ENCODE measurements around the gene SMARCC2.
"Not testable (repeated sequence)": the region's sequence is repeated elsewhere in the genome, so short reads cannot be mapped to it uniquely, and the experiment has no call there.

Gene SMARCC2

DNA sequence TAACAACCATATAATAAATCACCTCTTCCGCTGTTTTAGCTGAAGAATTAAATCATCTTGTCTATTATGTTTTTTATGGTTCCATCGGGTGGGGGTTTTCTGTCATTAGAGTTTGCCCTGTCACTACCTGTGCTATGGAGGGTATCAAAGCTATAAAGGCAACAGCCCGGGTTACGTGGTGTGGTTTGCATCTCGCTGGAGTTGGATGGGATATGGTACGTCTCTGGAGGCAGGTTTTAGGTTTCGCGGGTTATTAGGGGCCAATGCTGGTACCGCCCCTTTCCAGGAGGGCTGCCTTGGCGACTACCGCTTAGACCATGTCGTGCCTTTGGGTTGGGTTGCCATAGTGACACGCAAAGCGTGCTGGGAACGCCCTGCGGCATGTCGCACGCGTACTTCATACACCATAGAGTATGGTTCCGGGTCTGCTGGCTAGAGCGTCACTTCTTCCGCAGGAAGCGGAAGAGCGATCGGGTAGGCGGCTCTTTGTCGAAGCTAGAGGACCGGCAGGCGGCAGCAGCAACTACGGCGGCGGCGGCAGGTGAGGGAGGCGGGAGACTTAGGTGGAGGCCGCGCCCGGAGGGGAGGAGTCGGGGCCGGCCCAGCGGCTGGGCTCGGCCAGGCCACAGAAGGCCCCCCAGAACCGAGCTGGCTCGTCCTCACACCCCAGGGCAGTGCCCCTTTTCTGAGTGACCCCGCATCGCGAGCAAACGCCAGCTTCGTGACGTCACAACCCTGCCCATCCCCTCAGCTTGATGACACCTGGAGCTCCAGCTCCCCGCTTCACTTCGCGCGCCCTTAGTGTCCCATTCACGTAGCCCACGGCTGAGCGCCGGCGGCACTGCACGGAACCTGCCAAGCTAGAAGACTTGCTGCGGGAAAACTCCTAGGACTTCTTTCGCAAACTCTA, 71.2 kb downstream of the SMARCC2 start, which contains the start of gene ZC3H10:
Gene ZC3H10, plus strand, starts transcription at position 489 of the 910 bp plus-strand sequence. CDS start 2,297 bp downstream, outside the sequence.
- Histone ChIP-seq H3K9me2 (replicated peaks; ENCODE audit: low read depth, low read length) (no peaks in the 10 kb centered on the region), H2AFZ (ENCODE audit: low read length) (0 out of 2 replicates have a peak within 1 kb of the TSS, but pooled peaks have one; percentile 9), H3K27me3 (ENCODE audit: insufficient read depth, low read length, poor library complexity, severe bottlenecking) (peaks cover 7% of the 10 kb centered on the region), H3K4me3 (ENCODE audit: low read length, poor library complexity, severe bottlenecking) (peak within 1 kb of the TSS; percentile 99), H3K79me2 (ENCODE audit: insufficient read depth, low read length) (peaks cover 35% of the 10 kb centered on the region), H3K9ac (ENCODE audit: low read depth, low read length, poor library complexity, severe bottlenecking) (peak within 1 kb of the TSS; percentile 99), H4K20me1 (ENCODE audit: insufficient read depth, low read length, poor library complexity, severe bottlenecking) (peaks cover 14% of the 10 kb centered on the region), H3K4me2 (ENCODE audit: low read depth, low read length, poor library complexity, severe bottlenecking) (peak within 1 kb of the TSS; percentile 97), H3K36me3 (ENCODE audit: insufficient read depth, low read length) (peaks cover 19% of the 10 kb centered on the region), H3K9me3 (ENCODE audit: insufficient read depth, low read depth, low read length) (no peaks in the 10 kb centered on the region), H3K4me1 (ENCODE audit: insufficient read depth, low read length, poor library complexity, severe bottlenecking) (peaks cover 18% of the 10 kb centered on the region), H3F3A (ENCODE audit: low read depth) (peaks cover 20% of the 10 kb centered on the region)
- TF ChIP-seq, protein P1, sequence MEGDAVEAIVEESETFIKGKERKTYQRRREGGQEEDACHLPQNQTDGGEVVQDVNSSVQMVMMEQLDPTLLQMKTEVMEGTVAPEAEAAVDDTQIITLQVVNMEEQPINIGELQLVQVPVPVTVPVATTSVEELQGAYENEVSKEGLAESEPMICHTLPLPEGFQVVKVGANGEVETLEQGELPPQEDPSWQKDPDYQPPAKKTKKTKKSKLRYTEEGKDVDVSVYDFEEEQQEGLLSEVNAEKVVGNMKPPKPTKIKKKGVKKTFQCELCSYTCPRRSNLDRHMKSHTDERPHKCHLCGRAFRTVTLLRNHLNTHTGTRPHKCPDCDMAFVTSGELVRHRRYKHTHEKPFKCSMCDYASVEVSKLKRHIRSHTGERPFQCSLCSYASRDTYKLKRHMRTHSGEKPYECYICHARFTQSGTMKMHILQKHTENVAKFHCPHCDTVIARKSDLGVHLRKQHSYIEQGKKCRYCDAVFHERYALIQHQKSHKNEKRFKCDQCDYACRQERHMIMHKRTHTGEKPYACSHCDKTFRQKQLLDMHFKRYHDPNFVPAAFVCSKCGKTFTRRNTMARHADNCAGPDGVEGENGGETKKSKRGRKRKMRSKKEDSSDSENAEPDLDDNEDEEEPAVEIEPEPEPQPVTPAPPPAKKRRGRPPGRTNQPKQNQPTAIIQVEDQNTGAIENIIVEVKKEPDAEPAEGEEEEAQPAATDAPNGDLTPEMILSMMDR (conservative IDR thresholded peaks at IDR 0.05; ENCODE audit: low read length) = peak; percentile 43
- TF ChIP-seq EZH2phosphoT487 (IDR thresholded peaks at IDR 0.05; ENCODE audit: borderline replicate concordance) = no peak

DNA sequence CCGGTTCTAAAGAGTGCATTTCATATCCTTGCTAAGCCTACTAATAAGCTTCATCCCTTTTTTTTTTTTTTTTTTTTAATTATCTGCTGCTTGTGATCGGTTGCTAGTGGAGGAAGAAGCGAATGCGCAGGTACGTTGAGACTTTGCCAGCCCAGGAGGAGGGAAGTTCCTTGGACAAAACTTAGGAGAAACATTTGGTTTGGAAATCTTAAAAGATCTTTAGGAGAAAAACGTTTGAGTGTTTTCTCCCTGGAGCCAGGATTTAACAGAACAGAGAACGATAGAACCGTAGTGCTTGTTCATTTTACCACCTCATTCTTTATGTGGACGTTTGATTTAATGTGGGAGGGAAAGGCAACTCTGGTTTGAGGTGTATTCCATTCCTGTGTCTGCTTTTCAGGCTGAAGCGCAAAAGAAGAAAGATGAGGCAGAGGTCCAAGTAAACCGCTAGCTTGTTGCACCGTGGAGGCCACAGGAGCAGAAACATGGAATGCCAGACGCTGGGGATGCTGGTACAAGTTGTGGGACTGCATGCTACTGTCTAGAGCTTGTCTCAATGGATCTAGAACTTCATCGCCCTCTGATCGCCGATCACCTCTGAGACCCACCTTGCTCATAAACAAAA, 72.1 kb downstream of the SMARCC2 start:
- H3K9me3 ChIP-seq (ENCODE audit: insufficient read depth, low read depth, low read length) = not testable (repeated sequence)

DNA sequence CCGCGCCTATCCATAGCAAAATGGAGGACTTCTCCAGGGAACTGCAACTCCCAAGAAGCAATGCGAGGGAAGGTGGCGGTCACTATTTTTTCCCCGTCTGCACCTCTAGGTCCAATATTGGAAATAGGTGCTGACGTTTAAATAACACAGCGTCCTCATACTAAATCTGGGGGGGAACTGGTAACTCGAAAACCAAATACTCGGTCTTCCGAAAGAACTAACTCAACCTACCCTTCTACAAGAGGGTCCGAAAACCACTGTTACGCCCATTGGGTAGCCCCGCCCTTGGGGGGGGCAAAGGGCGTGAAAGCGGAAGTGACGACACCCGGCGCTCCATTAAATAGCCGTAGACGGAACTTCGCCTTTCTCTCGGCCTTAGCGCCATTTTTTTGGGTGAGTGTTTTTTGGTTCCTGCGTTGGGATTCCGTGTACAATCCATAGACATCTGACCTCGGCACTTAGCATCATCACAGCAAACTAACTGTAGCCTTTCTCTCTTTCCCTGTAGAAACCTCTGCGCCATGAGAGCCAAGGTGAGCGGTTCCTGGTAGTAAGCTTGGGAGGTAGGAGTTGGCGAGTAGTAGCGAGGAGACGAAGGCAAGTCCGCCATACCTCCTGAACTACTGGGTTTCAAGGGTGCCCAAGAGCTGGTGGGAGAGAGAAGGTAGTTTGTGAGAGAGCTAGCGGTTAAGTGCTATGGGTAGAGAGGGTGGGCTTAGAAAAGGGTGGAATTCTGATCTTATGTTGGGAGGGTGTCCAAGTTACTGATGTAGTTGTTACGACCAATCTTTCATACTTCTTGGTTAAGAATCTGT, 72.8 kb downstream of the SMARCC2 start, which contains the start of gene RPL41:
Gene RPL41, plus strand, starts transcription at position 367 of the 815 bp plus-strand sequence.
- H2AFZ ChIP-seq (ENCODE audit: low read length) = peak within 1 kb of the TSS; percentile 99
- H3K4me1 ChIP-seq (ENCODE audit: insufficient read depth, low read length, poor library complexity, severe bottlenecking) = peaks cover 18% of the 10 kb centered on the region
- H3K4me3 ChIP-seq (ENCODE audit: low read length, poor library complexity, severe bottlenecking) = peak within 1 kb of the TSS; percentile 99
- H3K27me3 ChIP-seq (ENCODE audit: insufficient read depth, low read length, poor library complexity, severe bottlenecking) = peaks cover 7% of the 10 kb centered on the region
- H3K9ac ChIP-seq (ENCODE audit: low read depth, low read length, poor library complexity, severe bottlenecking) = peak within 1 kb of the TSS; percentile 99
- no peak for TF ChIP-seq EZH2phosphoT487 (IDR thresholded peaks at IDR 0.05; ENCODE audit: borderline replicate concordance)
- TF ChIP-seq, protein P1 (conservative IDR thresholded peaks at IDR 0.05; ENCODE audit: low read length) = no peak
- peaks cover 31% of the 10 kb centered on the region for H3K36me3 ChIP-seq (ENCODE audit: insufficient read depth, low read length)
- peaks cover 35% of the 10 kb centered on the region for H3K79me2 ChIP-seq (ENCODE audit: insufficient read depth, low read length)
- no peaks in the 10 kb centered on the region for H3K9me3 ChIP-seq (ENCODE audit: insufficient read depth, low read depth, low read length)
- no peaks in the 10 kb centered on the region for H3K9me2 ChIP-seq (replicated peaks; ENCODE audit: low read depth, low read length)
- peak within 1 kb of the TSS; percentile 74 for H3K4me2 ChIP-seq (ENCODE audit: low read depth, low read length, poor library complexity, severe bottlenecking)
- H3F3A ChIP-seq (ENCODE audit: low read depth) = peaks cover 20% of the 10 kb centered on the region
- peaks cover 14% of the 10 kb centered on the region for H4K20me1 ChIP-seq (ENCODE audit: insufficient read depth, low read length, poor library complexity, severe bottlenecking)

More for the DNA sequence above, 72.1 kb downstream of the SMARCC2 start:
- Histone ChIP-seq H3F3A (ENCODE audit: low read depth) (peaks cover 20% of the 10 kb centered on the region), H3K9ac (ENCODE audit: low read depth, low read length, poor library complexity, severe bottlenecking) (peak overlapping the region; percentile 99), H3K36me3 (ENCODE audit: insufficient read depth, low read length) (peaks cover 26% of the 10 kb centered on the region), H4K20me1 (ENCODE audit: insufficient read depth, low read length, poor library complexity, severe bottlenecking) (peaks cover 14% of the 10 kb centered on the region), H3K4me2 (ENCODE audit: low read depth, low read length, poor library complexity, severe bottlenecking) (peak overlapping the region; percentile 72), H3K4me3 (ENCODE audit: low read length, poor library complexity, severe bottlenecking) (peak overlapping the region; percentile 99), H3K4me1 (ENCODE audit: insufficient read depth, low read length, poor library complexity, severe bottlenecking) (peaks cover 18% of the 10 kb centered on the region), H3K79me2 (ENCODE audit: insufficient read depth, low read length) (peaks cover 35% of the 10 kb centered on the region)
- H3K27me3 ChIP-seq (ENCODE audit: insufficient read depth, low read length, poor library complexity, severe bottlenecking); H3K9me2 ChIP-seq (replicated peaks; ENCODE audit: low read depth, low read length); H2AFZ ChIP-seq (ENCODE audit: low read length): not testable (repeated sequence)

Data from Loucy (cell line).